Pons (tissue), 1 donor: ENCODE results near the gene BAHCC1.
A peak's percentile ranks its signal among the peaks of the same experiment; 100 is the strongest.

ENCODE experiments used
- DNase-seq: peaks from one replicate; pipeline ENCODE4 v3.0.0-alpha.2; 2016; ENCODE audit warnings: low spot score

BAHCC1 gene

GRCh38 chr17:81461607-81462500 is 66.6 kb downstream of the BAHCC1 start:
- no peak for DNase-seq

GRCh38 chr17:81462506-81463125 is 67.4 kb downstream of the BAHCC1 start:
- no peak for DNase-seq

- DNase-seq = no peak
Observed at GRCh38 chr17:81463506-81463905, 68.2 kb downstream of the BAHCC1 start.

- no peak for DNase-seq
Observed at GRCh38 chr17:81464586-81464985, 69.3 kb downstream of the BAHCC1 start.

- DNase-seq = no peak
Observed at GRCh38 chr17:81465910-81466309, 70.7 kb downstream of the BAHCC1 start.

GRCh38 chr17:81466564-81467472 is 71.6 kb downstream of the BAHCC1 start:
- DNase-seq = no peak

- DNase-seq = no peak
Observed at GRCh38 chr17:81468111-81468769, 73.0 kb downstream of the BAHCC1 start.

GRCh38 chr17:81468770-81469121 is 73.5 kb downstream of the BAHCC1 start:
- DNase-seq = no peak

GRCh38 chr17:81469266-81469665 is 74.0 kb downstream of the BAHCC1 start:
- no peak for DNase-seq

GRCh38 chr17:81470270-81470943 is 75.2 kb downstream of the BAHCC1 start:
- peak; percentile 52 for DNase-seq

GRCh38 chr17:81470944-81471817 is 75.9 kb downstream of the BAHCC1 start:
- DNase-seq = no peak

- DNase-seq = peak; percentile 79
Observed at GRCh38 chr17:81471818-81472456, 76.7 kb downstream of the BAHCC1 start.

GRCh38 chr17:81473019-81473418 is 77.8 kb downstream of the BAHCC1 start:
- DNase-seq = no peak

- DNase-seq = no peak
Observed at GRCh38 chr17:81474958-81475357, 79.7 kb downstream of the BAHCC1 start.

- DNase-seq = no peak
Observed at GRCh38 chr17:81476097-81476496, 80.8 kb downstream of the BAHCC1 start.

GRCh38 chr17:81476635-81477034 is 81.4 kb downstream of the BAHCC1 start:
- DNase-seq = no peak

GRCh38 chr17:81477173-81477572 is 81.9 kb downstream of the BAHCC1 start:
- DNase-seq = no peak

GRCh38 chr17:81478119-81478518 is 82.9 kb downstream of the BAHCC1 start:
- DNase-seq = no peak

GRCh38 chr17:81479175-81480071 is 84.2 kb downstream of the BAHCC1 start:
- no peak for DNase-seq
